Stimulated activated CD4-positive, alpha-beta T cell treated with anti-CD3 and anti-CD28 coated beads, Interleukin-12 subunit alpha, Interleukin-12 subunit beta, amount 100 ng/mL, for 48 hours (primary cell): ENCODE results near the gene MALRD1.

ENCODE experiments used
- DNase-seq, 3 donors: peaks; one replicate each; pipeline ENCODE4 v3.0.0-alpha.2; 2020; ENCODE audit warnings: low read depth in 2 of 3, low spot score in 1 of 3

MALRD1 gene

DNA sequence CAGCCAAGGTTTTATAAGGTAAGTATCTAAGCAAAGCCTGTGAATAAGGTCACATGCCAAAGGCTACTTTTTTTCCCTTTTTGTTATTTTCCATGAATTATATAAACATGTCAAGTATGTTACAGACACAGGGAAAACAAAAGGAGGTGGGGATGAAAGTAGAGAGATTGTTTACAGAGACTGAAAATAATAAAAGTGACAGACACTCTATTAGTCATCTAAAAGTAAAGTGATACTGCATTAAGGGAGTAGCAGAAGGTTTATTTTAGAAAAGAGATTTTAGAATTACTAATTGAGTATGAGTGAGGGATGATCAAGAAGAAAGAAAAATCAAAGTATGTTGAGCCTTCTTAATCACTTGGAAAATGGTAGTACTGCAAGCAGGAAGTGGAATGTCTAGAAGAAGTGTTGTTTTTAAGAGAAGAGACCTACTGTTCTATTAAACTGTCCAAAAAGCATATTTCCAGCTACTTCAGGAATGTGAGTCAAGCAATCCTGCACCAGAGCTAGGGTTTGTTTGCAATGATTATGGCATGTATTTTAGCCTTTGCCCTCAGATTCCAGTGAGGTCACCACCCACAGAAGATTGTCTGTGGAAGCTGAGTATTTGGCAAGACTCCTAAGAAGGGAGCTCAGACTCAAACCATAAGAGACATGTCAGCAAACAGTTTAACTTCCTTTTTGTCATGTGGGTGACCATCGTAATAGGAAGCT, 589.7 kb downstream of the MALRD1 start:
- no peak for DNase-seq

DNA sequence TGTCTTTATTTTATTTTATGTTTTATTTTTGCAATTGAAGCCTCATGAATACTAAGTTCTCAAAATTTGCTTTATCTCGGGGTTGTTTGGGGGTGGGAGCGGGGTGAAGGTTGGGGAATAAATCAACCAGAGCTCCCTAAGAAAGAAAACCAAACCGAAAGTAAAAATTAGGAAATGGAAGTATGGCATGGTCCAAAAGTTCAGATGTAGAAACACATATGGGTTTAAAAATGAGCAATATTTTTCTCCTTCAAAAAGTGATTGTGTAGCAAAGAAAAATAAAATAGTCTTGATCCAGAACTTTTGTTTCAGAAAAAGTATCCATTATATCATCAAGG, 590.3 kb downstream of the MALRD1 start:
- DNase-seq: no peak

DNA sequence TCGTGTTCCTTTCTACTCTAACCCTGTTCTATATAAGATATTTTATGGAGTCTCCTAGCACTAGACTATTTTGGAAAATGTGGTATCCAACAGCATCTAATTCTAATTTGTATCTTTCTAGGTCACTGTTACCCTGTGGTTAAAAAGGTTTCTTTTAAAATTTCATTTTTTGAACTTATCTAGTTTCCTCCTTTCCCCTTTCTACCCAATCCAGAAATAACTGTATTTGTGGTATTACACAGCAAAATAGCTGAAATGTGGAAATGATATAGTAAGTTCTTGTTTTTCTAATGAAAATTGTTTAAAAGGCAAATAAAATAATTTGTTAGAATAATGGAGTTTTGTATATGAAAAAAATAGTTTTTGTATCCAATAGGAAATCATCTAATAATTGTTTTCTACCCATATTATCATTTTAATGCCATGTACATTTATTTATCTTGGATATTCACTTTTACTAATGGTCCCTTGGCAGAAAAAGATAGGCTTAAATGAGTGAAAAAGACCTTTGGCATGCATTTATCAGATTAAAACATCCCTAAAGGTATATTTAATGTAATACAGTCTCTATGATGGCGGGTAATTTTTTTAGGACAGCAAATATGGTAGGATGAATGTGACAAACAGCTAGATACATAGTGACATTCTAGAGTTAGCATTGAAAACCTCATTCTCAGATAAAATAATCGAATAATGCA, 592.1 kb downstream of the MALRD1 start:
- DNase-seq: no peak

DNA sequence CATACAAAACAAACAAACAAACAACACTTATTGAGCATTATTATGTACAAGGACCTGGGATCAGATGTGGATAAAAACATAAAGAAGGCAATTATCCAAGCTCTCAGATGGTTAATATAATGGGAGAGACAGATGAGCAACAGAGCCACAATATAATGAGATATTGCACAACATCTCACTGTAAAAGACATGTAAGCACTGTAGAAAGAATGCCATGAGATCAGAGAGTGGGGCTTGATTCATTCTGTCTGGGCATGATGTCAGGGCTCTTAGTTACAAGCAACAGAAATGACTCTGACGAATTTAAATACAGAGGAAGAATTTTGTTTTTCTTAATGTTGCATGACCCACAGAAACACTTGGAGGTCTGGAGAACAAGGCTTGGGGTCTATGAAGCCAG, 602.9 kb downstream of the MALRD1 start:
- no peak for DNase-seq

DNA sequence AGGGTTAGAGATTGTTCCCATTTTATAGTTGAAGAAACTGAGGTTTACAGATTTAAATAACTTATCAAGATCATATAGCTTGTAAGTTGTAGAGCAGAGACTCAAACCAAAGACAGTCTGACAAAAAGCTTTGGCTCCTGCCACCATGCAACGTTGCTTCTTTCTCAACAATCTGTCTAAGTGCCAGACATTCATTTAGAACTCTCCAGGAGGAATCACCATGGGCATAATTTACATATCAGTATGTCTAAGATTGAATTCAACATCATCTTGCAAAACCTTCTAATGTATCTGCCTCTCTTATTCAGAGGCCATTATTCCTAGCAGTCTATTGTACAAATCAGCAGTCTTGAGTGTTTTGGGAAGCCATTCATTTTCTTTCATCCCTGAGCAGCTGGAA, 604.1 kb downstream of the MALRD1 start:
- DNase-seq: no peak

DNA sequence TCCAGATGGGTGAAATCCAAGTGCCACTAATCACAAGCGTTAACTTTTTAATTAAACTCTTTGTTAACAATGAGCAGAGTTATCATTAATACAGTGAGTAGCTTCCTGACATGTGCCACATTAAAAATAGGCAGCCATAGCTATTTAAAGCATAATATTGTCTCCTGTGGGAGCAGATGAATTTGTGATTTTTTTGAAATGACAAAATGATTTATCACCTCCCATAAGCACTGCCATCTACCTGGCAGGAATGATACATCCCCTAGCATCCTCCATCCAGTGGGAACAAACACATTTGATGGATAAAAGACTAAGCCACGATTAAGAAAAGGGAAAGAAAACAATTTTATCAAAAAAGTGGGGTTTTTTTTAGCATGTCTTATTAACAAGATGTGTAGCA, 605.3 kb downstream of the MALRD1 start:
- no peak for DNase-seq

DNA sequence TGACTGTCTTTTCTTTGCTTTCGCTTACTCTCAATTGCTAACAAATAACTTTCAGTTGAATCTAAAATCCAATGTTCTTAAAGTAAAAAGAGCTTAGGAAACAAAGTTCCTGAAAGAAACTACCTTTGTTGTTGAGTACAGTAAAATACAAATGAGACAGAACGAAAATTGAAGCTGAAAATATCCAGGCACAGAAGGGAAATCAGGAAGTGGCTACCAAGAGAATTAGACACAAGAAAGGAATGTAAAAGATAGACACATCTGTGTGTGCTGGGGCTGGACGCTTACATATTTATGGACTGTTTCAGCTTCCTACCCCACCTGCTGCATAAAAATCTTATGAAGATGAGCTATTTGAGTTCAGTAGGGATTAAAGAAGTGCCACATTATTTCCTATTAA, 606.0 kb downstream of the MALRD1 start:
- no peak for DNase-seq

DNA sequence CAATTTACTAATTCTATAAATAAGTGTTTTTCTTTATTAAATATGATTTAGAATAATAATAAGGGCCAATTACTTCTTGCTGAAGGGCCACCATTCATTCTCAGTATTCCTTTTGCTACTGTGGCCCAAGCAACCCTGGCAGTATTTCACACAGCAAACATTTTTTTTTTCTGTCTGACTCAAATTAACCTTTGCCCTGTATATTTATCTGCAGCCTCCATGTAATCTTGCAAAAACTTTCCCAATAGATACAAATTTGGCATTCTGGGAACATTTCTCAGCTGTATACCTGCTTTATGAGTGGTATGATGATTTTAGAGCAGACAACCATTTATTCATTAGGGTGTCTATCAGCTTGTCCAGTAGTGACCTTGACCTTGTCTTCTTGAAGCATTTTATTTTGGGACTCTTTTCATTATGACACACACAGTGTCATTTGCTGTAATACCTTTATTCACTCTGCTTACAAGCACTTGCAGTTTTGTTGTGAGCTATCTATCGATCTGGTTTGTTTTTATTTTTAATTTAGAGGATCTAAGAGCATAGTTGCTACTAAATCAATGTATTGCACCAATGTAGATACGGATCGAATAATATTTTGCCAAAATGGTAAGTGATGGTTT, 607.9 kb downstream of the MALRD1 start:
- DNase-seq: no peak

DNA sequence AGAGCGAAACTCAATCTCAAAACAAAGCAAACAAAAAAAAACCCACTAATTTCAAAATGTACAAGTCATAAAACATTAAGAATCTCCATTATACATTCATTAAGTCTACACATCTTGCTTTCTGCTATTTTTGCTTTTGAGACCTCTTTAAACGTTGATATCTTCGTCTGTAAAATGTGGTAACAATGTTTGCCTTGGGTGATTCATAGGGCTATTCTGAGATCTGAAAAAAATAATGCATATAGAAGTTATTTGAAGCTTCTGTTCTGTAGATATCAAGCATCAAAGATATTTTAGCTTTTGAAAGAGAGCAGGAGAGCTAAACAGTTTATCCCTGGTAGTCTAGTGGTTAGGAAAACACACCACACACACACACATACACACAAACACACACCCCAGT, 609.5 kb downstream of the MALRD1 start:
- no peak for DNase-seq

DNA sequence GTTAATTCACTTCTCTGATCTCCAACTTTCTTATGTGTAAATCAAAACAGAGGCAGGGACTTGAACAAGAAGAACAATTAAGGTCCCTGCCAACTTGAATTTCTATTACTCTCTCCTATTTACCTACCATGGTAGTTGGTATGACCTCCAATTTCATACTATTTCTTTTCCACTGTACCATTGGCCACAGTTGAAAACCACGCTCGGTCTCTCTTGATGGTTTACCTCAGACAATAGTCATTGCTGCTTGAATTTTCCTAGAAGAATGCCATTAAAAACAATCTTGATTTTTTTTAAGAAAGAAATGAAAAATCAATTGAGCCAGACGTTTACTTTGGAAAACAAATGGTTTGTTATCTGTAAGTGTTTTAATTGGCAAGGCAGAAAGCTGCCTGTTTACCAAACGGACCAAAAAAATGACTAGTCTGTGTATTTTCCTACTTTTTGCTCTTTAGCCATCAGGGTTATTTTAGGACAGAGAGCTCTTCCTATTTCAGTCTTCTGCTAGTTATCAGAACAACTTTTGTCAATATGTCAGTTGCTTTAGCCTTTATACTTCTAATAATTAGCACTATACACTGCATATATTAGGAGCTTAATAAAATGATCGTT, 610.1 kb downstream of the MALRD1 start:
- no peak for DNase-seq

DNA sequence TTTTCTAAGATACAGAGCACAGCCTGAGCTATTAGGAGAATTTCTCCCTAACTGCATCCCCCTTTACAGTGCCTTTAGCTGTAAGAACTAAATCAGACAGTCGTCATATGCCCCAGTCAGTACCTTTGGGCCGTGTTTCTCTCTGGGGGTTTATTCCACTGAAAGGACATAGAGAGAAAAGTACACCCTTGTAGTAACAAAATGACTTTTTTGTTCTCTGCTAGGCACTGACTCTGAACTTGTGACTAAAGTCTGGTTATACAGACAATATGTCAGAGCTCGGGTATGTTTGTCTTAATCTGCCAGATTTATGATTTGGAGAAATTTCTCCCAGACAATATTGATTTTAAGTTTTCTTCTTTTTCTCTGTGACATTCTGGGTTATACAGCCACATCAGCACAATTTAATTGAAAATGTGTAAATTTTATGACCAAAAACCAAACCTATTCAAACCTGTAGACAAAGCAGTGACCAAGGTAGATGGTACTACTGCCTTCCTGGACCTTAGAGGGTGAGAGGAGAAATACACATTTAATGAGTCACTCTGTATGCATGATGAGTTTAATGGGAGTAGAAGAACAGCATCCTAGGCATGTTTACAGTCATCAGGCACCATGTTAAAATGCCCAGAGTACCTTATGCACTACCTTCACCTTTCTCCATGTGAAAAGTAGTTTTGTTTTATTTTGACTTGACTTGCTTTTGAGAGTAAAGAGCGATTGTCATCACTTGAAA, 611.5 kb downstream of the MALRD1 start:
- DNase-seq: no peak

DNA sequence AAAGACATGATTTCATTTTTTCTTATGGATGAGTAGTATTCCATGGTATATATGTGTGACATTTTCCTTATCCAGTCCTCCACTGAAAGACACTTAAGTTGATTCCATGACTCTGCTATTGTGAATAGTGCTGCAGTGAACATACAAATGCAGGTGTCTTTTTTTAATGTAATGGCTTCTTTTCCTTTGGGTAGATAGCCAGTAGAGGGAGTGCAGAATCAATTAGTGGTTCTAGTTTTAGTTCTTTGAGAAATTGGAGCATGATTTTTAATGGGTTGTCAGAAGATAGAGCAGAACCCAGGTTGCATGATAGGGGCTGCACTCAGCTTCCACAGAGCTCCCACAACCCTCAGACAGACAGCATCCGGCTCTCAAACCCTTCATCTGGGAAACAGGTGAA, 614.7 kb downstream of the MALRD1 start:
- DNase-seq: no peak

DNA sequence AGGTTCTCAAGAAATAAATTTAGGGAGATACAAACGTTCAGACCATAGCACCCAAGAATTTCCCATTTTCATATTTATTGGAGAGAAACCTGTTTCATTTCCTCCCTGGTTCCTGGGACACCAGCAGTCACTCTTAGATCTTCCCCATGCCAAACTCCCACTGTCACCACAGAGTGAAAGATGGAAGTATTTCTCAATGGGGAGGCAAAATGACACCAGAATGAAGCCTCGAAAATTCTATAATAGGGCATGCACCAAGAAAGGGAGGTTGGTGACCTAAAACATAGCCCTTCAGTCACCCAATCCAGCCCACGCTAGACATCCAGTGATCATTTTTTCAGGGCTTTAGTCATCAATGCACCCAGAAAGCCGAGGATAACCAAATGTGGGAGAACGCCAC, 619.5 kb downstream of the MALRD1 start:
- no peak for DNase-seq

DNA sequence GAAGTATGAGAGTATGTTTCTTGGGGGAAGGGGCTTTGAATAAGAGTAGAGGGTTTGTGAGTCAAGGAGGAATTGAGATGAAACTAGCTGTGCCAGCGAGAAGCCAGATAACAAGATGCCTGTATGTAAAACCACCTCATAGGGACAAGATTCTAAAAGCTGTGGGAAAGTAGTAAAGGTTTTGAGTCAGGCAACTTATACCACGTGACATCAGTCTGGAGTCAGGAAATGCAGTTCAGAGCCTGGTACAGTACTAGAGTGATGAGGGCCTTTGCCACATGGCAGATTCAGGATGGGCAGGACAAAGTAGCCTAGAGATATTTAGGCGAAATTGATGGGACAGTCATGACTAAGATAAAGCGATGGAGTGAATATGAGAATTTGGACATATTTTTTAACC, 627.5 kb downstream of the MALRD1 start:
- no peak for DNase-seq

DNA sequence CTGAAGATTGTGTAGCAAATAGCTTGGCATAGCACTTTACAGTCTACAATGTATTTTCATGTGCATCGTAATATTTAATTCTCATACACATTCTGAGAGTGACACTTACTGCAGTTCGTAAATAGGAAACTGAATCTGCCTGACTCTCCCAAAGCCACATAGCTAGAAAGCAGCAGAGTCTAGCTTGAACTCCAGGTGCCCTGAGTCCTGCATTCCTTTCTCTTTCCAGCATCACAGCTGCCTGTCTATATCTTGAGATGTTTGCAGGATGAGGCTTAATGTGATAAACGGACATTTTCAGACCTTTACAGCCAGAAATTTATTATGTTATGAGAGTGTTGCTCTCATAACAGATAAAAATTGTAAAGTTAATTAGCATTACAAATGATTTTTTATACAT, 634.8 kb downstream of the MALRD1 start:
- no peak for DNase-seq

DNA sequence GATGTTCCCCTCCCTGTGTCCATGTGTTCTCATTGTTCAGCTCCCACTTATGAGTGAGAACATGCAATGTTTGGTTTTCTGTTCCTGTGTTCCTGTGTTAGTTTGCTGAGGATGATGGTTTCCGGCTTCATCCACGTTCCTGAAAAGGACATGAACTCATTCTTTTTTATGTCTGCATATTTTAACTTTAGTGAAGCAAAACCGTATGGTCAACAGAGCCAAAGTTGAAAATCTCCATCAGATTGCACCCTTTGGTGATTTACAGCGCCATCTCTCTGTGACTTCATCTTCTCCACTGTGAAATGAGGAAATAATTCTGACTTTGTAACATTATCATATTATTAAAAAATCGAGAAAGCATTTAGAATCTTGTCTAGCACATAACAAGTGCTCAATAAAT, 635.4 kb downstream of the MALRD1 start:
- DNase-seq: no peak

DNA sequence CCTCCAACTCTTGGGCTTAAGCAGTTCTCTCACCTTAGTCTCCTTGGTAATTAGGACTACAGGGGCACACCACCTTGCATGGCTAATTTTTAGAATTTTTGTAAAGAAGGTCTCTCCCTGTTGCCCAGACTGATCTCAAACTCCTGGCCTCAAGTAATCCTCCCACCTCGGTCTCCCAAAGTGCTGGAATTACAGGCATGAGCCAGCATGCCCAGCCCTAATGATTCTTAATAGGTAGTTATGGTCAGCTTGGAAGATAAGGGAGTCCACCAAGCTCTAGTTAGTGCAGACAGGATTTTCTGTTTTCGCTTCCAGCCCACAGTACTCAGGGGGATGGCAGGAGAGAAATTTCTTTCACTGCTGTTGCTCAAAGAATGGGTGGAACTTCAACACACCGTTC, 639.7 kb downstream of the MALRD1 start:
- no peak for DNase-seq

DNA sequence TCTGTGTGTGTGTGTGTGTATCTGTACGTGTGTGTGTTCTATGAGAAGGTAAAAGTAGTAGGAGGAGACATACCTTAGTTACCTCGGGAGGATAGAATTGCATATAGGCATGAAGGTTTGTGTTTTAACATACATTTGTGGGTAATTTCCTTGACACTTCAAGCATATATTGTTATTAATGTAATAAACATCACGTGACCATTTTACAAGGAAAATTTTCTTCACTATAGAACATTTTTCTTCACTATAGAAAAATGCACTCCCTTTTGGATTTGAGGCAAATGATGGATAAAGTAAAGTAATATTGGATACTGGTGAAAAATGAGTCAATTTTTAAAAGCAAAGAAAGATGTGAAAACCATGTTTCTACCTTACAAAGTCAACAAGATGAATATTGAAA, 640.6 kb downstream of the MALRD1 start:
- no peak for DNase-seq

DNA sequence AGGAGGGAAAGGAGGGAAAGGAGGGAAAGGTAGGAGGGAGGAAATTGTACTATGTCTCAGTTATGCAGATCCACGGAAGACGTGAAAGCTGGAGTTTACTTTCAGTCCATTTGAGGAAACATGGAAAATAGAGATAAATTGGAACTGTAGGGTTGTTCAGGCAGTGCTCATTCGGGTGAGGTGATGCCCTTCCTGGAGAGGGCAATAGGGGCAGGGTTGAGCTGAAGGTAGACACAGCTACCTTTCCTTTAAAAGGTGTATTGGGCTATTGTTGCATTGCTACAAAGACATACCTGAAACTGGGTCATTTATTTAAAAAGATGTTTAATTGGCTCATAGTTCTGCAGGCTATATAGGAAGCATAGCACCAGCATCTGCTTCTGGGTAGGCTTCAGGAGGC, 650.7 kb downstream of the MALRD1 start:
- DNase-seq: no peak

DNA sequence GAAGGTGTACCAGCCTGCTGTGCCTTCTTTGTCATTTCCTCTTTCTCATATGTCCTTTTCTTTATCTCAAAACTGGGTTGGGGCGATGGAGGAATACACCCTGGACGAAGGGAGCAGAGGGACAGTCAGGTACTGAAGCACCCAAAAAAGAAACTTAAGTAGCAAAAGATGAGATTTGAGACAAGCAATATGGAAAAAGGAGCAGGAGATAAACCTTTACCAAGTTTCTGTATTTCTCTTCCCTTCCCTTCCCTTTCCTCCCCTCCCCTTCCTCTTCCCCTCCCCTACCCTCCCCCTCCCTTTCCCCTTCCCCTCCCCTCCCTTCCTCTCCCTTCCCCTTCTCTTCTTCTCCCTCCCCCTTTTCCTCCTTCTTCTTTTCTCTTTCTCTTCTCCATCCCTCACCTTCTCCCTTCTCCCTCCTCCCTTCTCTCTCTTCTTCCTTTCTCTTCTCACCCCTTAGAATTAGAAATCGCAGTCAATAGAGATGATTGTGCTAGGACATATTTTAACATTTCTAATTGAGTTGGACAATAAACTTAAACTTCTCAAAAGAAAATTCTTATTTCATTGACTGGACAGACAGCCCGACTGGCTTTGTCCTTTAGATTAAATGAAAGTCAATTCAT, 652.9 kb downstream of the MALRD1 start:
- no peak for DNase-seq

DNA sequence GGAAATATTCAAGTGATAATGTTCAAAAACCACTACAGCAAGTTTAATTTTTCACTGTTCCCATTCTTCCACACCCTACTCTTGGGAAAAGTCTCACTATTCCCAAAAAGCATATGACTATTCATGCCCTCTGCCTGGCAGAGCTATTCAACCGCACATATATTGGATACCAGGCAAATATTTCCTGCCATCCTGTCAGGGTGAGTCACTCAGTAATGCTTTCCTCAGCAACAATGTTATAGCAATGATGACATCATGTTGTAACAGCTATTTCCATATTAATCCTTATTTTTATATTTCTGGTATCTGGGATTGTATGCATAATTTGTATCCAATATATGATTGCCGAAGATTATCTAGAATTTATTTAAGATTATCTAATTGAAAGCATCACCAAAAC, 653.6 kb downstream of the MALRD1 start:
- DNase-seq: no peak
